ENCODE results near the gene FGA.

FGA gene

GRCh38 chr4:154542271-154542879 lies 48.2 kb downstream of the FGA start:
- Histone ChIP-seq H3K9me3 (ENCODE audit: control insufficient read depth in 2 of 2, low read length in 2 of 2) (no peaks in the 10 kb centered on the region), H3K27me3 (ENCODE audit: control insufficient read depth in 2 of 2, insufficient read depth in 2 of 2, low read length in 2 of 2) (no peaks in the 10 kb centered on the region), H3K9ac (ENCODE audit: low read depth in 1 of 2, low read length in 2 of 2) (no peak overlapping the region), H3K27ac (ENCODE audit: low read depth in 2 of 2, low read length in 2 of 2) (no peak overlapping the region), H3K4me3 (ENCODE audit: low read length in 2 of 2) (no peak overlapping the region), H3K36me3 (ENCODE audit: control insufficient read depth in 2 of 2, insufficient read depth in 2 of 2, low read length in 2 of 2) (peaks cover 72 to 84% of the 10 kb centered on the region in 2 donors), H3K4me1 (ENCODE audit: control insufficient read depth in 2 of 2, insufficient read depth in 2 of 2, low read length in 2 of 2) (no peaks in the 10 kb centered on the region)
